Gastrocnemius medialis (tissue), 4 donors: ENCODE measurements around the gene PROX1.

Experiments
- CTCF ChIP-seq, 5 experiments: fragments of 450-650 bp in 3 of 5; fragments of 200-600 bp in 2 of 5; sonication (generic) in 2 of 5; IDR thresholded peaks in 4 of 5; conservative IDR thresholded peaks in 1 of 5; 1 replicate in 4 of 5; 2 replicates in 1 of 5; pipeline ENCODE4 v1.5.1; 2016 to 2019; ENCODE audit warnings: antibody characterized with exemption in 5 of 5, mild to moderate bottlenecking in 3 of 5, moderate library complexity in 3 of 5
- POLR2A ChIP-seq, 2 donors: fragments of 450-650 bp; IDR thresholded peaks; one replicate each; pipeline ENCODE4 v1.6.1; 2017; ENCODE audit warnings: antibody characterized with exemption in 2 of 2, mild to moderate bottlenecking in 2 of 2, moderate library complexity in 2 of 2

DNA sequence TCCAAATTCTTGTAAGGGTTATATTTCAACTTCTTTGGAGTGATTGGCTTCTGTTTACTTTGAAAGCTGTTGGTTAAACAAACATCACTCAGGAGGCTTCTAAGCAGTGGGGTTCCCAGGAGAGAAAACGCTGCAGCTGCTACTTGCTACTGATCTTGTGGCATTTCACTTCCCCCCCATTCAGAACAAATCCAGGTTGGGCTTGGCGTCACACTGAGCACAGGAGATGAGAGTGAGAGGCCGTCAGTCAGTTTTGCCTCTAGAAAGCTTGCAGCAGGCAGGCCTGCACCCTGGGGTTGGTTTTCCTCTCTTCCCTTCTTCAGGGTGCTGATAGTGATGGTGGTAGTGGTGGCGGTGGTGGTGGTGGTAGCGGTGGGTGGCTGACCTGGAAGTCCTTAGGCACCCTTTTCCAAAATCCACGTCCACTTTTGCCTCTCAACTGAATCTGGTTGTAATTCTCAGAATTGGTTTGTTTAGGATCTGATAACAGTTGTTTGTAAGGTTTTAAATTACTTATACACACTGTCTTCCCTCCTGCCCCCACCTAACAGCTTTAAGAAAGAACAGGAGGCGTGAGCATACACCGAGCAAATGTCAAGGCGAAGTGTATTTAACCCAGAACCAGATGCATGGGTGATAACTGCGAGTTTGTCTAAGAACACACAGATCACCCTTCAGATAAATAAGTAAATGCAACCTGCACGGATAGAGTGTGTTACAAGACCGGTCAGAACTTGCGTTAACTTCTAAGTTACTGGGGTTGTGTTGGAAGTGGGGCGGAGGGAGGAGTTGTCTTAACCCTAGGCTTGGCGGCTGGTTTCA, 3.2 kb upstream of the PROX1 start:
- no peak for TF ChIP-seq CTCF (IDR thresholded peaks at IDR 0.05 in 4 of 5, conservative IDR thresholded peaks at IDR 0.05 in 1 of 5)
- TF ChIP-seq POLR2A (IDR thresholded peaks at IDR 0.05), result no peak
